Measurements from ENCODE around the gene BMI1.

DNA sequence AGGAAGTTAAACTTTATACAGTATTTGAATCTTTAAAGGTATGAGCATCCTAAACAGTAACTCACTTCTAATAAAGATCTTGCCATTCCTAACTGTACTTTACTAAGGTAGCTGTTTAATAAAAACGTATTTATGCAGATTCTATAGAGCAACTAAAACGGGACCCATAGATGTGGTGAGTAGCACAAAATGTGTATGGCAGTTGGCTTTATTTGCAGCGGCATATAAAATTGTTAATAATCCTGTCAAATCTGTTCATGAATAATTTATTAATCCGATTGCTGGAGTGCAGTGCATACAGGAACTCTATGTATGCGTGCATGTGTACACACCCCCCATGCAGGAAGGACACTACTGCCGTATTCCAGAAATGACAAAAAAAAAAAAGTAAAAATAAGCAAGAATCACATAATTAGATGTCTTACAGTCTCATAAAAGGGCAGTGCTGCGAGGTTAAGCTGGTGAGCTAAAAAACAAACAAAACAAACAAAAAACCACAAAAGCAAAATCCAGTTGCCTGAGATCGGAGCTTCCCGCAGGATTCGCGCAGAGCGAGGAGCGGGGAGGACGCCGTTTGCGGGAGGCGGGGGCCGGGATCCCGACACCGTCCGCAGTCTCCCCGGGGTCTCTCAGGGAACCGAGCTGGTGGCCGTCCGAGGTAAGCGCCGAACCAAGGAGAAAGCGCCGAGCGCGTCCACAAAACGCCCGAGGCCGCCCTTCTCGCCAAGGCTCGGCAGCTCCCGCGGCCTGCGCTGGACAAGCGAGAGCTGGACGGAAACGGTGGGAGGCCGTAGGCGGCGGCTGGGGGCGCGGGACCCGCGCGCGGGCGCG lies 5.2 kb upstream of the BMI1 start:
- TF ChIP-seq, protein P1, sequence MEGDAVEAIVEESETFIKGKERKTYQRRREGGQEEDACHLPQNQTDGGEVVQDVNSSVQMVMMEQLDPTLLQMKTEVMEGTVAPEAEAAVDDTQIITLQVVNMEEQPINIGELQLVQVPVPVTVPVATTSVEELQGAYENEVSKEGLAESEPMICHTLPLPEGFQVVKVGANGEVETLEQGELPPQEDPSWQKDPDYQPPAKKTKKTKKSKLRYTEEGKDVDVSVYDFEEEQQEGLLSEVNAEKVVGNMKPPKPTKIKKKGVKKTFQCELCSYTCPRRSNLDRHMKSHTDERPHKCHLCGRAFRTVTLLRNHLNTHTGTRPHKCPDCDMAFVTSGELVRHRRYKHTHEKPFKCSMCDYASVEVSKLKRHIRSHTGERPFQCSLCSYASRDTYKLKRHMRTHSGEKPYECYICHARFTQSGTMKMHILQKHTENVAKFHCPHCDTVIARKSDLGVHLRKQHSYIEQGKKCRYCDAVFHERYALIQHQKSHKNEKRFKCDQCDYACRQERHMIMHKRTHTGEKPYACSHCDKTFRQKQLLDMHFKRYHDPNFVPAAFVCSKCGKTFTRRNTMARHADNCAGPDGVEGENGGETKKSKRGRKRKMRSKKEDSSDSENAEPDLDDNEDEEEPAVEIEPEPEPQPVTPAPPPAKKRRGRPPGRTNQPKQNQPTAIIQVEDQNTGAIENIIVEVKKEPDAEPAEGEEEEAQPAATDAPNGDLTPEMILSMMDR (IDR thresholded peaks at IDR 0.05; ENCODE audit: low read depth, low read length): no peak
- TF ChIP-seq POLR2A (IDR thresholded peaks at IDR 0.05; ENCODE audit: extremely low read depth, insufficient read length) (no peak), MYC (IDR thresholded peaks at IDR 0.05; ENCODE audit: low read depth, low read length) (no peak)
- TF ChIP-seq, protein P2, sequence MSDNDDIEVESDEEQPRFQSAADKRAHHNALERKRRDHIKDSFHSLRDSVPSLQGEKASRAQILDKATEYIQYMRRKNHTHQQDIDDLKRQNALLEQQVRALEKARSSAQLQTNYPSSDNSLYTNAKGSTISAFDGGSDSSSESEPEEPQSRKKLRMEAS (IDR thresholded peaks at IDR 0.05; ENCODE audit: low read depth, low read length): no peak
